GM23338 (cell line): ENCODE results near the gene ST6GALNAC6. TPM values are rescaled to one million over a fixed set of nuclear protein-coding genes. Genes with fewer than 3 reads are reported as not detected.

ENCODE experiments used
- ATAC-seq: fragments of 200-7000 bp; cut with Tn5 transposase; 3 replicates; pipeline ENCODE4 v1.9.1; 2020
- DNase-seq: peaks from one replicate; pipeline ENCODE4 v3.0.0-alpha.2; 2015; ENCODE audit warnings: low spot score
- H2AFZ ChIP-seq: fragments of 200-600 bp; sonication (generic); 2 replicates; pipeline ENCODE4 v1.8.0; 2016; ENCODE audit warnings: antibody characterized with exemption, mild to moderate bottlenecking, moderate library complexity
- H3F3A ChIP-seq: fragments of 200-600 bp; sonication (generic); replicated peaks from 2 replicates; pipeline ENCODE4 v1.8.0; 2017; ENCODE audit warnings: antibody characterized with exemption, mixed run types, low read depth
- H3K27ac ChIP-seq: fragments of 200-600 bp; sonication (generic); 2 replicates; pipeline ENCODE4 v1.6.1; 2016; ENCODE audit warnings: low read depth
- H3K27me3 ChIP-seq: fragments of 200-600 bp; sonication (generic); 2 replicates; pipeline ENCODE4 v1.8.0; 2016; ENCODE audit warnings: mild to moderate bottlenecking, mixed run types, moderate library complexity; ENCODE audit not compliant: insufficient read depth
- H3K36me3 ChIP-seq: fragments of 200-600 bp; sonication (generic); 2 replicates; pipeline ENCODE4 v1.8.0; 2016; ENCODE audit warnings: mild to moderate bottlenecking; ENCODE audit not compliant: insufficient read depth
- H3K4me1 ChIP-seq: fragments of 200-600 bp; sonication (generic); 2 replicates; pipeline ENCODE4 v1.8.0; 2016; ENCODE audit warnings: mild to moderate bottlenecking, moderate library complexity; ENCODE audit not compliant: insufficient read depth
- H3K4me2 ChIP-seq: fragments of 200-600 bp; sonication (generic); 2 replicates; pipeline ENCODE4 v1.7.1; 2017; ENCODE audit warnings: mixed run types
- H3K4me3 ChIP-seq: fragments of 200-600 bp; sonication (generic); 2 replicates; pipeline ENCODE4 v1.6.1; 2016; ENCODE audit warnings: mixed run types
- H3K79me2 ChIP-seq: fragments of 200-600 bp; sonication (generic); replicated peaks from 2 replicates; pipeline ENCODE4 v1.8.0; 2017; ENCODE audit warnings: mild to moderate bottlenecking; ENCODE audit not compliant: insufficient read depth
- H3K9me2 ChIP-seq: fragments of 200-600 bp; sonication (generic); 2 replicates; pipeline ENCODE4 v1.8.0; 2017; ENCODE audit not compliant: insufficient read depth
- H4K20me1 ChIP-seq: fragments of 200-600 bp; sonication (generic); replicated peaks from 2 replicates; pipeline ENCODE4 v1.8.0; 2017; ENCODE audit warnings: mild to moderate bottlenecking; ENCODE audit not compliant: insufficient read depth
- H3K27ac Mint-ChIP-seq: 2 replicates; pipeline ENCODE4 v1.8.0; 2020; ENCODE audit warnings: inconsistent platforms, mild to moderate bottlenecking, moderate library complexity, mixed read lengths
- H3K27me3 Mint-ChIP-seq: 3 replicates; pipeline ENCODE4 v1.8.0; 2022; ENCODE audit warnings: low read depth, mild to moderate bottlenecking, moderate library complexity, mixed read lengths, inconsistent platforms; ENCODE audit not compliant: insufficient read depth, poor library complexity
- H3K36me3 Mint-ChIP-seq: 3 replicates; pipeline ENCODE4 v1.8.0; 2021; ENCODE audit warnings: low read depth, mild to moderate bottlenecking, inconsistent platforms, moderate library complexity, mixed read lengths
- H3K4me1 Mint-ChIP-seq: 3 replicates; pipeline ENCODE4 v1.8.0; 2020; ENCODE audit warnings: mild to moderate bottlenecking, inconsistent platforms, mixed read lengths
- H3K4me3 Mint-ChIP-seq: 3 replicates; pipeline ENCODE4 v1.8.0; 2021; ENCODE audit warnings: moderate library complexity, mild to moderate bottlenecking, inconsistent platforms, mixed read lengths
- H3K9me3 Mint-ChIP-seq: 3 replicates; pipeline ENCODE4 v1.8.0; 2020; ENCODE audit warnings: moderate library complexity, mild to moderate bottlenecking, inconsistent platforms, mixed read lengths
- EZH2phosphoT487 ChIP-seq: fragments of 200-600 bp; sonication (generic); IDR thresholded peaks from one replicate; pipeline ENCODE4 v1.8.1; 2018; ENCODE audit warnings: antibody characterized with exemption; ENCODE audit not compliant: unreplicated experiment
- POLR2AphosphoS5 ChIP-seq: IDR thresholded peaks from 2 replicates; pipeline ENCODE4 v1.6.1; 2016; ENCODE audit warnings: antibody characterized with exemption, low read depth
- STAT1 ChIP-seq: IDR thresholded peaks from one replicate; pipeline ENCODE4 v1.6.1; 2016; ENCODE audit warnings: antibody characterized with exemption; ENCODE audit not compliant: unreplicated experiment
- polyA plus RNA-seq: library from polyadenylated mRNA; unstranded; fragments of >200 nt; fragmentation: Nextera tagmentation; extraction: Ambion mirVana; gene quantifications from 2 replicates; pipeline ENCODE4 v1.2.1, GENCODE V29; 2016
- total RNA-seq: library from RNA; depleted of rRNA; stranded (reverse); fragments of >200 nt; shearing (Covaris generic); gene quantifications from 2 replicates; pipeline ENCODE4 v1.2.3, GENCODE V29; 2014
- TF ChIP-seq, protein P1 (sequence below): fragments of 250-450 bp; sonication (Bioruptor Pico); IDR thresholded peaks from 2 replicates; pipeline ENCODE4 v1.5.0; 2020; ENCODE audit warnings: mild to moderate bottlenecking, moderate library complexity

ST6GALNAC6 gene
- total and polyA plus RNA-seq, 2 experiments from 2014 or later = 20.7 to 39.2 TPM

DNA sequence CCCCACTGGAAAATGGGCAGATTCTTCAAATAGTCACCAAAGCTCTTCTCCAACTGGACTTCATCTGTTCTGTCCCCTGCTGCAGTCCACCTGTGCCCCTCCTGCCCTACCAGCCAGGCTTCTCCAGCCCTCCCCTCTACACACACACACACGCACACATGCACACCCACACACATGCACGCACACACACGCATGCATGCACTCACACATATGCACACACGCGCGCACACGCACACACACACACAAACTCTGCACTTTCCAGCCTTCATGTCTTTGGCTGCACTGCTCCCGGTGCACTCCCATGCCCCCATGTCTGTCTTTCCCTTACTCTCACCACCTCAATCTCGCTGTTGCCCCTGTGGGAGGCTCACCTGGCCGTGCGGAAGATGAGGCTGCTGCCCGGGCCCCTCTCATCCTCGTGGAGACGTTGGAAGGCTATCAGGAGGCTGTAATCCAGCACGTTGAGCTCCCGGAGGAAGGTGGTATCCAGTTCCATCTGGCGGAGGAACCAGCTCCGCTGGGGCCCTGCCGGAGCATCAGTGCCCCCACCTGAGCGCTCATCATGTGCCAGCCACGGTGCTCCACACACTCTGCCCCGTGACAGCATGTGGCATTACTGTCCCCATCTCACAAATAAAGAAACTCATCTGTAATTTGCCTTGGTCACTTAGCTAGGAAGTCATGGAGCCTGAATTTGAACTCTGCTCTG, 25.5 kb upstream of the ST6GALNAC6 start:
- Histone ChIP-seq H4K20me1 (peaks cover 17% of the 10 kb centered on the region; the same call in 1 of the 2 replicates), H2AFZ (no peak overlapping the region), H3K4me3 (no peak overlapping the region), H3K4me2 (no peak overlapping the region), H3K27ac (no peak overlapping the region), H3K4me1 (peaks cover 11% of the 10 kb centered on the region), H3K79me2 (no peaks in the 10 kb centered on the region), H3K27me3 (peaks cover 11% of the 10 kb centered on the region), H3K9me2 (no peaks in the 10 kb centered on the region), H3F3A (peaks cover 5% of the 10 kb centered on the region), H3K36me3 (no peaks in the 10 kb centered on the region)
- no peak overlapping the region for H3K4me3 Mint-ChIP-seq
- H3K36me3 Mint-ChIP-seq = peaks cover 13% of the 10 kb centered on the region
- H3K27me3 Mint-ChIP-seq = peaks cover 25% of the 10 kb centered on the region
- TF ChIP-seq EZH2phosphoT487 = no peak
- no peak for ATAC-seq
- no peak for DNase-seq
- H3K27ac Mint-ChIP-seq = no peak overlapping the region; the same call in 1 of the 2 replicates
- peaks cover 16% of the 10 kb centered on the region for H3K4me1 Mint-ChIP-seq
- H3K9me3 Mint-ChIP-seq = no peaks in the 10 kb centered on the region

DNA sequence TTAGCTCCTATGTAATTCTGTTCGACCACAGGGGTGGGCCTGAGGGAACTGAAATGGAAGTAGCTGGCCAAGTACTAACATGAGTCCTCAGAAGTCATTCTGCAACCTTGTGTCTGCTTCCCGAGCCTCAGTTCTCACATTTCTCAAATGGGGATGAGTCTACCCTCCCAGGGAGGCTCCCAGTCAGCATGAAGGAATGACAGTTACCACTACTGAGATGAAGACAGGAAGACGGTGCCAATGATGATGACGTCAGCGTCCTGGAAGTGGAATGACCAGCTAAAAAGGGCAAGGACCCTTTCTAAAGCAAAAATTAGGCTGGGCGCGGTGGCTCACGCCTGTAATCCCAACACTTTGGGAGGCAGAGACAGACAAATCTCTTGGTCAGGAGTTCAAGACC, 24.4 kb upstream of the ST6GALNAC6 start:
- peaks cover 17% of the 10 kb centered on the region; the same call in 1 of the 2 replicates for H4K20me1 ChIP-seq
- Mint-ChIP-seq H3K9me3 (no peaks in the 10 kb centered on the region), H3K27me3 (peaks cover 20% of the 10 kb centered on the region), H3K27ac (no peak overlapping the region), H3K4me1 (peaks cover 12% of the 10 kb centered on the region), H3K36me3 (peaks cover 13% of the 10 kb centered on the region), H3K4me3 (no peak overlapping the region)
- ATAC-seq (no peak), DNase-seq (no peak)
- H2AFZ ChIP-seq = no peak overlapping the region
- H3K79me2 ChIP-seq = no peaks in the 10 kb centered on the region
- peaks cover 7% of the 10 kb centered on the region for H3K27me3 ChIP-seq
- TF ChIP-seq STAT1 = no peak
- no peak for TF ChIP-seq POLR2AphosphoS5
- TF ChIP-seq, protein P1, sequence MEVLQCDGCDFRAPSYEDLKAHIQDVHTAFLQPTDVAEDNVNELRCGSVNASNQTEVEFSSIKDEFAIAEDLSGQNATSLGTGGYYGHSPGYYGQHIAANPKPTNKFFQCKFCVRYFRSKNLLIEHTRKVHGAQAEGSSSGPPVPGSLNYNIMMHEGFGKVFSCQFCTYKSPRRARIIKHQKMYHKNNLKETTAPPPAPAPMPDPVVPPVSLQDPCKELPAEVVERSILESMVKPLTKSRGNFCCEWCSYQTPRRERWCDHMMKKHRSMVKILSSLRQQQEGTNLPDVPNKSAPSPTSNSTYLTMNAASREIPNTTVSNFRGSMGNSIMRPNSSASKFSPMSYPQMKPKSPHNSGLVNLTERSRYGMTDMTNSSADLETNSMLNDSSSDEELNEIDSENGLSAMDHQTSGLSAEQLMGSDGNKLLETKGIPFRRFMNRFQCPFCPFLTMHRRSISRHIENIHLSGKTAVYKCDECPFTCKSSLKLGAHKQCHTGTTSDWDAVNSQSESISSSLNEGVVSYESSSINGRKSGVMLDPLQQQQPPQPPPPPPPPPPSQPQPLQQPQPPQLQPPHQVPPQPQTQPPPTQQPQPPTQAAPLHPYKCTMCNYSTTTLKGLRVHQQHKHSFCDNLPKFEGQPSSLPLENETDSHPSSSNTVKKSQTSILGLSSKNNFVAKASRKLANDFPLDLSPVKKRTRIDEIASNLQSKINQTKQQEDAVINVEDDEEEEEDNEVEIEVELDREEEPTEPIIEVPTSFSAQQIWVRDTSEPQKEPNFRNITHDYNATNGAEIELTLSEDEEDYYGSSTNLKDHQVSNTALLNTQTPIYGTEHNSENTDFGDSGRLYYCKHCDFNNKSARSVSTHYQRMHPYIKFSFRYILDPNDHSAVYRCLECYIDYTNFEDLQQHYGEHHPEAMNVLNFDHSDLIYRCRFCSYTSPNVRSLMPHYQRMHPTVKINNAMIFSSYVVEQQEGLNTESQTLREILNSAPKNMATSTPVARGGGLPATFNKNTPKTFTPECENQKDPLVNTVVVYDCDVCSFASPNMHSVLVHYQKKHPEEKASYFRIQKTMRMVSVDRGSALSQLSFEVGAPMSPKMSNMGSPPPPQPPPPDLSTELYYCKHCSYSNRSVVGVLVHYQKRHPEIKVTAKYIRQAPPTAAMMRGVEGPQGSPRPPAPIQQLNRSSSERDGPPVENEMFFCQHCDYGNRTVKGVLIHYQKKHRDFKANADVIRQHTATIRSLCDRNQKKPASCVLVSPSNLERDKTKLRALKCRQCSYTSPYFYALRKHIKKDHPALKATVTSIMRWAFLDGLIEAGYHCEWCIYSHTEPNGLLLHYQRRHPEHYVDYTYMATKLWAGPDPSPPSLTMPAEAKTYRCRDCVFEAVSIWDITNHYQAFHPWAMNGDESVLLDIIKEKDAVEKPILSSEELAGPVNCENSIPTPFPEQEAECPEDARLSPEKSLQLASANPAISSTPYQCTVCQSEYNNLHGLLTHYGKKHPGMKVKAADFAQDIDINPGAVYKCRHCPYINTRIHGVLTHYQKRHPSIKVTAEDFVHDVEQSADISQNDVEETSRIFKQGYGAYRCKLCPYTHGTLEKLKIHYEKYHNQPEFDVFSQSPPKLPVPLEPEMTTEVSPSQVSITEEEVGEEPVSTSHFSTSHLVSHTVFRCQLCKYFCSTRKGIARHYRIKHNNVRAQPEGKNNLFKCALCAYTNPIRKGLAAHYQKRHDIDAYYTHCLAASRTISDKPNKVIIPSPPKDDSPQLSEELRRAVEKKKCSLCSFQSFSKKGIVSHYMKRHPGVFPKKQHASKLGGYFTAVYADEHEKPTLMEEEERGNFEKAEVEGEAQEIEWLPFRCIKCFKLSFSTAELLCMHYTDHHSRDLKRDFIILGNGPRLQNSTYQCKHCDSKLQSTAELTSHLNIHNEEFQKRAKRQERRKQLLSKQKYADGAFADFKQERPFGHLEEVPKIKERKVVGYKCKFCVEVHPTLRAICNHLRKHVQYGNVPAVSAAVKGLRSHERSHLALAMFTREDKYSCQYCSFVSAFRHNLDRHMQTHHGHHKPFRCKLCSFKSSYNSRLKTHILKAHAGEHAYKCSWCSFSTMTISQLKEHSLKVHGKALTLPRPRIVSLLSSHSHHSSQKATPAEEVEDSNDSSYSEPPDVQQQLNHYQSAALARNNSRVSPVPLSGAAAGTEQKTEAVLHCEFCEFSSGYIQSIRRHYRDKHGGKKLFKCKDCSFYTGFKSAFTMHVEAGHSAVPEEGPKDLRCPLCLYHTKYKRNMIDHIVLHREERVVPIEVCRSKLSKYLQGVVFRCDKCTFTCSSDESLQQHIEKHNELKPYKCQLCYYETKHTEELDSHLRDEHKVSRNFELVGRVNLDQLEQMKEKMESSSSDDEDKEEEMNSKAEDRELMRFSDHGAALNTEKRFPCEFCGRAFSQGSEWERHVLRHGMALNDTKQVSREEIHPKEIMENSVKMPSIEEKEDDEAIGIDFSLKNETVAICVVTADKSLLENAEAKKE (CRISPR knock-in tag) = no peak
- H3K4me2 ChIP-seq = no peak overlapping the region
- peaks cover 6% of the 10 kb centered on the region for H3K4me1 ChIP-seq
- no peaks in the 10 kb centered on the region for H3K36me3 ChIP-seq
- 0 out of 2 replicates have a peak, but pooled peaks cover 3% of the 10 kb centered on the region for H3F3A ChIP-seq
- no peak overlapping the region for H3K4me3 ChIP-seq
- no peak overlapping the region for H3K27ac ChIP-seq
- H3K9me2 ChIP-seq = no peaks in the 10 kb centered on the region
